ENCODE data around the gene XPC.

The XPC gene

DNA sequence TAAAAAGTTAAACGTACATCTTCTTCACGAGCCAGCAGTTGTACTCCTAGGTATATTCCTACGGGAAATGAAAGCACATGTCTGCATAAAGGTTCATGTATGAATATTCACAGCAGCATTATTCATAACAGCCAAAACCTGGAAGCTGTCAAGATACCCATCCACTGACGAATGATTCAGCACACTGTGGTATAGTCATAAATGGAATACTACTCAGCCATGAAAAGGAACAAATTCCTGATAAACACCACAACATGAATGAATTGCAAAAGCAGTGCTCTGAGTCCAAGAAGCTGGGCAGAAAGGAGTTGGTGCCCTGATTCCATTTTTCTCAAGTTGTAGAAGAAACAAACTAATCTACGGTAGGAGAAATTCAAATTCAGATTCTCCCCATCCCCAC, 49.7 kb downstream of the XPC start:
- TF ChIP-seq, protein P1, sequence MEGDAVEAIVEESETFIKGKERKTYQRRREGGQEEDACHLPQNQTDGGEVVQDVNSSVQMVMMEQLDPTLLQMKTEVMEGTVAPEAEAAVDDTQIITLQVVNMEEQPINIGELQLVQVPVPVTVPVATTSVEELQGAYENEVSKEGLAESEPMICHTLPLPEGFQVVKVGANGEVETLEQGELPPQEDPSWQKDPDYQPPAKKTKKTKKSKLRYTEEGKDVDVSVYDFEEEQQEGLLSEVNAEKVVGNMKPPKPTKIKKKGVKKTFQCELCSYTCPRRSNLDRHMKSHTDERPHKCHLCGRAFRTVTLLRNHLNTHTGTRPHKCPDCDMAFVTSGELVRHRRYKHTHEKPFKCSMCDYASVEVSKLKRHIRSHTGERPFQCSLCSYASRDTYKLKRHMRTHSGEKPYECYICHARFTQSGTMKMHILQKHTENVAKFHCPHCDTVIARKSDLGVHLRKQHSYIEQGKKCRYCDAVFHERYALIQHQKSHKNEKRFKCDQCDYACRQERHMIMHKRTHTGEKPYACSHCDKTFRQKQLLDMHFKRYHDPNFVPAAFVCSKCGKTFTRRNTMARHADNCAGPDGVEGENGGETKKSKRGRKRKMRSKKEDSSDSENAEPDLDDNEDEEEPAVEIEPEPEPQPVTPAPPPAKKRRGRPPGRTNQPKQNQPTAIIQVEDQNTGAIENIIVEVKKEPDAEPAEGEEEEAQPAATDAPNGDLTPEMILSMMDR (IDR thresholded peaks at IDR 0.05) = no peak

GRCh38 chr3:14127516-14128161, 50.8 kb downstream of the XPC start:
- TF ChIP-seq, protein P1 (IDR thresholded peaks at IDR 0.05) = no peak

GRCh38 chr3:14126887-14127505, 51.4 kb downstream of the XPC start:
- TF ChIP-seq, protein P1 (IDR thresholded peaks at IDR 0.05) = no peak

GRCh38 chr3:14126017-14126886, 52.1 kb downstream of the XPC start:
- TF ChIP-seq, protein P1 (IDR thresholded peaks at IDR 0.05) = no peak

DNA sequence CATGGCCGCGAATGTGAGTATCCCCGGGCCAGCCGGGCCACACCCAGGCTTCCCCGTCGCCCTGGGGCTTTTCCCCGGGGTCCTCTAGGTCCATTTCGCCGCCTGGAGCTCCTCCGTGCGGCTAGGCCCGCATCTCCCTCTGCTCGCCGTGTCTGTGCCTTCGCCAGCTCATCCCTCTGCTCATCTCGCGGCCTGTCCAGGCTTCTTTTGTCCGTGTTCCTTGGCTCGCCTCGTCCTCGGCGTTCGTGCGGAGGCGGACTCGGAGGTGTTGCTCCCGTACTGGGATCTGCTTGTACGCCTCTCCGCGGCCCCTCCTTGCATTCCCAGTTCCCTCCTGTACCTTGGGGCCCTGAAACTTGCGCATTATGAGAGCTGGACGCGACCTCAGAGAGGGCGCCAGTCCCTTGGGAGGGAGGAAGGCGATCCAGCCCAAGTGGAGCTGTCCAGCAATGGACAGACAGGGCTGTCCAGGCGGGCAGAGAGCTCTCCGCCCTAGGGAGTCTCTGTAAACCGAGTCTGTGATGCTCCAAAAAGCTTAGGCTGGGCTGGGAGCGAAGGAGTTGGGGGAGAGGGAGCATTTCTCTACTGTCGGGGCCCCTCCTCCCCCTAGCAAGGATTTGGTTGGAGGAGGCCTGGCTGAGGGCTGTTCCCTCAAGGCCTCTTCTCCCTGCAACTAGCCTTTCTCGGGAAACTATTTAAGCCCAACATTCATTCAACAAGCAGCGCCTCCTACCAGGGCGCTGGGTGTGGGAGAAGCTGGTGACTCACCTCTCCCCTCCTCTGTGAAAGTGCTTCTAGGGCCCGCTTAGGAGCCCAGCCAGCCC, 53.0 kb downstream of the XPC start:
- TF ChIP-seq, protein P1 (IDR thresholded peaks at IDR 0.05) = peak; percentile 23; the same call in 1 of the 2 replicates

GRCh38 chr3:14124615-14125192, 53.7 kb downstream of the XPC start, which contains the start of the genes CHCHD4 and TMEM43:
TSS of gene CHCHD4 (minus strand) at chr3:14124870. CDS start at chr3:14124676, 194 bp downstream.
TSS of gene TMEM43 (plus strand) at chr3:14125052. CDS start at chr3:14125194, 142 bp downstream.
- TF ChIP-seq, protein P1 (IDR thresholded peaks at IDR 0.05) = no peak

Data from LNCAP (cell line).